Calu3 (cell line): ENCODE data around the gene C1QTNF6. TPM values are rescaled to one million over a fixed set of nuclear protein-coding genes. Genes with fewer than 3 reads are reported as not detected.

Experiments used
- BruUV-seq: library from RNA; stranded (reverse); fragments of 400-500 nt; replicated peaks from 2 replicates; lab custom pipeline; 2021; lab: Mats Ljungman, UMichigan
- CTCF ChIA-PET: fragments of 300-600 bp; sonication (Branson Sonifier 250); formaldehyde crosslinking; loops from one replicate; lab custom pipeline; 2022; ENCODE audit warnings: antibody characterized with exemption; lab: Charles Lee
- DNase-seq: peaks from one replicate; pipeline ENCODE4 v3.0.0; 2022
- H3K27ac Mint-ChIP-seq: one replicate; pipeline ENCODE4 v1.8.0; 2022; ENCODE audit warnings: mixed read lengths; ENCODE audit not compliant: unreplicated experiment
- H3K27me3 Mint-ChIP-seq: one replicate; pipeline ENCODE4 v1.8.0; 2022; ENCODE audit warnings: mixed read lengths; ENCODE audit not compliant: unreplicated experiment
- H3K36me3 Mint-ChIP-seq: one replicate; pipeline ENCODE4 v1.8.0; 2022; ENCODE audit warnings: mild to moderate bottlenecking, moderate library complexity, mixed read lengths; ENCODE audit not compliant: insufficient read depth, unreplicated experiment
- H3K4me1 Mint-ChIP-seq: one replicate; pipeline ENCODE4 v1.8.0; 2022; ENCODE audit warnings: mild to moderate bottlenecking, low read depth, mixed read lengths; ENCODE audit not compliant: unreplicated experiment
- H3K4me3 Mint-ChIP-seq: one replicate; pipeline ENCODE4 v1.8.0; 2022; ENCODE audit warnings: mild to moderate bottlenecking, low read depth, moderate library complexity, mixed read lengths; ENCODE audit not compliant: unreplicated experiment
- H3K9me3 Mint-ChIP-seq: one replicate; pipeline ENCODE4 v1.8.0; 2022; ENCODE audit warnings: low read depth, mixed read lengths; ENCODE audit not compliant: unreplicated experiment
- CTCF ChIP-seq: fragments of 200-600 bp; IDR thresholded peaks from one replicate; pipeline ENCODE4 v1.8.0; 2022; ENCODE audit warnings: antibody characterized with exemption; ENCODE audit not compliant: unreplicated experiment
- intact Hi-C: fragments of 100-400 bp; cut with micrococcal nuclease; formaldehyde crosslinking; loops from one replicate; pipeline ENCODE4 v1.10.0; 2022; ENCODE audit not compliant: unreplicated experiment
- total RNA-seq: library from RNA; stranded (reverse); gene quantifications from 2 replicates; pipeline ENCODE4 v1.2.3, GENCODE V29; 2022

C1QTNF6 gene
- total RNA-seq, 1 experiment from 2014 or later: 6.2 TPM

- TF ChIP-seq CTCF: no peak
- no peaks in the 10 kb centered on the region for H3K9me3 Mint-ChIP-seq
- DNase-seq: no peak
- no TSS peak for BruUV-seq
- H3K27ac Mint-ChIP-seq: no peak overlapping the region
- no peaks in the 10 kb centered on the region for H3K36me3 Mint-ChIP-seq
- peaks cover 20% of the 10 kb centered on the region for H3K4me1 Mint-ChIP-seq
- intact Hi-C loops: loop anchor here (10.0 kb wide), 1 partner anchor 87 kb away; no protein-coding TSS in a partner anchor
- no peak overlapping the region for H3K4me3 Mint-ChIP-seq
- H3K27me3 Mint-ChIP-seq: peaks cover 38% of the 10 kb centered on the region
- CTCF ChIA-PET: interaction anchor here (0.7 to 1.7 kb wide), 2 partner anchors 29 to 37 kb away, joined by 5 to 9 read pairs; no protein-coding TSS in a partner anchor
These were observed 19.9 kb downstream of the C1QTNF6 start for GRCh38 chr22:37167981-37168647.

GRCh38 chr22:37167176-37167980 is 20.7 kb downstream of the C1QTNF6 start:
- TF ChIP-seq CTCF: no peak
- Mint-ChIP-seq H3K4me1 (peaks cover 20% of the 10 kb centered on the region), H3K9me3 (no peaks in the 10 kb centered on the region), H3K27ac (no peak overlapping the region), H3K36me3 (no peaks in the 10 kb centered on the region), H3K4me3 (no peak overlapping the region), H3K27me3 (peaks cover 46% of the 10 kb centered on the region)
- intact Hi-C loops: loop anchor here (10.0 kb wide), 1 partner anchor 87 kb away; no protein-coding TSS in a partner anchor
- no peak for DNase-seq
- CTCF ChIA-PET: interaction anchor here (0.6 to 1.7 kb wide), 4 partner anchors 30 to 48 kb away, joined by 4 to 9 read pairs (median 6); no protein-coding TSS in a partner anchor
- BruUV-seq: no TSS peak

GRCh38 chr22:37166675-37167066 is 21.4 kb downstream of the C1QTNF6 start:
- TF ChIP-seq CTCF: peak; percentile 91
- H3K9me3 Mint-ChIP-seq: no peaks in the 10 kb centered on the region
- no peaks in the 10 kb centered on the region for H3K36me3 Mint-ChIP-seq
- no TSS peak for BruUV-seq
- H3K4me1 Mint-ChIP-seq: peaks cover 20% of the 10 kb centered on the region
- peaks cover 46% of the 10 kb centered on the region for H3K27me3 Mint-ChIP-seq
- intact Hi-C loops: loop anchor here (1.0 to 10.0 kb wide), 2 partner anchors 32 to 88 kb away; no protein-coding TSS in a partner anchor
- peak; percentile 86 for DNase-seq
- H3K4me3 Mint-ChIP-seq: no peak overlapping the region
- CTCF ChIA-PET: interaction anchor here (1.3 to 1.7 kb wide), 2 partner anchors 31 to 33 kb away, joined by 8 to 9 read pairs; no protein-coding TSS in a partner anchor
- no peak overlapping the region for H3K27ac Mint-ChIP-seq

GRCh38 chr22:37165940-37166674 is 21.9 kb downstream of the C1QTNF6 start:
- CTCF ChIA-PET: interaction anchor here (1.1 to 1.7 kb wide), 3 partner anchors 31 to 33 kb away, joined by 4 to 9 read pairs (median 8); no protein-coding TSS in a partner anchor
- no peak for TF ChIP-seq CTCF
- Mint-ChIP-seq H3K36me3 (no peaks in the 10 kb centered on the region), H3K27ac (no peak overlapping the region), H3K4me3 (no peak overlapping the region), H3K27me3 (peaks cover 41% of the 10 kb centered on the region), H3K4me1 (peaks cover 20% of the 10 kb centered on the region), H3K9me3 (no peaks in the 10 kb centered on the region)
- BruUV-seq: no TSS peak
- intact Hi-C loops: loop anchor here (1.0 to 10.0 kb wide), 2 partner anchors 32 to 89 kb away; no protein-coding TSS in a partner anchor
- DNase-seq: no peak
